ENCODE data around the gene SAMM50.

Gene SAMM50

GRCh38 chr22:43980579-43980978 is 25.3 kb downstream of the SAMM50 start:
- no peak for TF ChIP-seq CSDC2 (CRISPR knock-in tag; IDR thresholded peaks at IDR 0.05)
- 0 out of 2 replicates have a peak, but pooled peaks have one; percentile 48 for TF ChIP-seq ZFP3 (CRISPR knock-in tag; IDR thresholded peaks at IDR 0.05)
- ATAC-seq, result no peak

DNA sequence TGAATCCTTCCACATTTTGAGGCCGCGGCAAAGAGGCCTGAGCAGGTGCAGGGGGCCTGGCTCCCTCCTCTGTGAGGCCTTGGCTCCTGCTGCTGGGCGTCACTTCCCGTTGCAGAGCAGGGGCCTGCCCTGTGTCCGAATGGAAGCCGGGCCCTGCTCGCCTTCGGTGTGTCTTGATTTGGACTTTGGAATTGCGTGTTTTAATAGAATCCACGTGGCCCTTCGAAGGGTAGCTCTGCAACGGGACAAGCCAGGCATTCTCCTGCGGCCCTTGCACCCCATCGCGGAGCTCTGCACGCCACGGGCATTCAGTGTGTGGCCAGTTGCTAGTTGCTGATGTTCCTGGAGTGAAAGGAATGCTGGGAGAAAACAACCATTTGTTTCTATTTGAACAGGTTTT is 25.8 kb downstream of the SAMM50 start:
- ATAC-seq, result no peak
- TF ChIP-seq CSDC2 (CRISPR knock-in tag; IDR thresholded peaks at IDR 0.05) (no peak), TCF4 (CRISPR knock-in tag; IDR thresholded peaks at IDR 0.05; ENCODE audit: borderline replicate concordance) (no peak), ISL1 (CRISPR knock-in tag; IDR thresholded peaks at IDR 0.05) (no peak)

DNA sequence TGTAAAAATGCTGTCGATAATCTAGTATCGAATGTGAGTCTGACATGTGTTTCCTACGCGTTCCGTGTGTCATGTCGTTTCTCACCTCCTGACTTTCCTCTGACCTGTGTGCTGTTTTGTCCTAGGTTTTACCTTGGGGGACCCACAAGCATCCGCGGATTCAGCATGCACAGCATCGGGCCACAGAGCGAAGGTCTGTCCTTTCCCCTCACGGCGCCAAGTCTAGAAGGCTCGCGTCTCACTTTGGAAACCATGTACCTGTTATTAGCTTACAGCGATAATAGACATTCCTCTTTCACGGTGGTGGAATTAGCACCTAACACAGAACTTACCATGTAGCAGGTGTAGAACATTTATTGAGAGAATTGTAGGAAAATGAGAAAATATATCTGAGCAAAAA is 28.6 kb downstream of the SAMM50 start:
- no peak for ATAC-seq

DNA sequence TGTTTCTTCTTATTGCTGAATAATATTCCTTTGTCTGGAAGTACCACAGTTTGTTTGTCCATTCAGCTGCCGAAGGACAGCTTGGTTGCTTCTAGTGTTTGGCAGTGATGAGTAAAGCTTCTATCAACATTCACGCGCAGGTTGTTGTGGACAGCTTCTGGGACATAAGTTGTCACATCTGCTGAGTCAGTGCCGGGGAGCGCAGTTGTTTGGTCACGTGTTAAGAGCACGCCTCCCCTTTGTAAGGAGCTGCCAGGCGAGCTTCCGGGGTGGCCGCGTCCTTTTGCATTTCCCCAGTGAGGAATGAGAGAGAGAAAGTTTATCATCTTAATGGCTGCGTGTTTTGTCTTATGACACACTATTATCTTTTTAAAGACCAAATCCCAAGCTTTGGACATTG is 30.3 kb downstream of the SAMM50 start:
- ATAC-seq, result no peak
- TF ChIP-seq CSRNP3 (CRISPR knock-in tag; IDR thresholded peaks at IDR 0.05), result no peak
- TF ChIP-seq ZNF8 (CRISPR knock-in tag; IDR thresholded peaks at IDR 0.05), result no peak
- TF ChIP-seq OSR1 (CRISPR knock-in tag; IDR thresholded peaks at IDR 0.05), result no peak
- TF ChIP-seq, protein P1, sequence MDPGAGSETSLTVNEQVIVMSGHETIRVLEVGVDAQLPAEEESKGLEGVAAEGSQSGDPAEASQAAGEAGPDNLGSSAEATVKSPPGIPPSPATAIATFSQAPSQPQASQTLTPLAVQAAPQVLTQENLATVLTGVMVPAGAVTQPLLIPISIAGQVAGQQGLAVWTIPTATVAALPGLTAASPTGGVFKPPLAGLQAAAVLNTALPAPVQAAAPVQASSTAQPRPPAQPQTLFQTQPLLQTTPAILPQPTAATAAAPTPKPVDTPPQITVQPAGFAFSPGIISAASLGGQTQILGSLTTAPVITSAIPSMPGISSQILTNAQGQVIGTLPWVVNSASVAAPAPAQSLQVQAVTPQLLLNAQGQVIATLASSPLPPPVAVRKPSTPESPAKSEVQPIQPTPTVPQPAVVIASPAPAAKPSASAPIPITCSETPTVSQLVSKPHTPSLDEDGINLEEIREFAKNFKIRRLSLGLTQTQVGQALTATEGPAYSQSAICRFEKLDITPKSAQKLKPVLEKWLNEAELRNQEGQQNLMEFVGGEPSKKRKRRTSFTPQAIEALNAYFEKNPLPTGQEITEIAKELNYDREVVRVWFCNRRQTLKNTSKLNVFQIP (CRISPR knock-in tag; IDR thresholded peaks at IDR 0.05; ENCODE audit: borderline replicate concordance, low read depth), result no peak
- no peak for TF ChIP-seq ZNF70 (CRISPR knock-in tag; IDR thresholded peaks at IDR 0.05)
- TF ChIP-seq ISL1 (CRISPR knock-in tag; IDR thresholded peaks at IDR 0.05), result no peak
- no peak for TF ChIP-seq SNAI2 (CRISPR knock-in tag; IDR thresholded peaks at IDR 0.05)
- TF ChIP-seq TSHZ2 (CRISPR knock-in tag; IDR thresholded peaks at IDR 0.05), result no peak

More for the DNA sequence above, 28.6 kb downstream of the SAMM50 start:
- TF ChIP-seq ZFP3 (CRISPR knock-in tag; IDR thresholded peaks at IDR 0.05) (no peak), ISL1 (CRISPR knock-in tag; IDR thresholded peaks at IDR 0.05) (no peak), ZNF8 (CRISPR knock-in tag; IDR thresholded peaks at IDR 0.05) (no peak), PPARA (CRISPR knock-in tag; IDR thresholded peaks at IDR 0.05; ENCODE audit: borderline replicate concordance) (no peak), TSHZ2 (CRISPR knock-in tag; IDR thresholded peaks at IDR 0.05) (no peak), SNAI2 (CRISPR knock-in tag; IDR thresholded peaks at IDR 0.05) (no peak), OSR1 (CRISPR knock-in tag; IDR thresholded peaks at IDR 0.05) (no peak), CSRNP3 (CRISPR knock-in tag; IDR thresholded peaks at IDR 0.05) (no peak), GLIS3 (CRISPR knock-in tag; IDR thresholded peaks at IDR 0.05) (no peak), TCF4 (CRISPR knock-in tag; IDR thresholded peaks at IDR 0.05; ENCODE audit: borderline replicate concordance) (no peak), ZC3H10 (CRISPR knock-in tag; IDR thresholded peaks at IDR 0.05) (no peak), ESRRG (CRISPR knock-in tag; IDR thresholded peaks at IDR 0.05) (no peak)

Data from SK-N-SH treated with all-trans-retinoic acid at 6 μM for 48 hours (cell line).